HG03378 (cell line): ENCODE results near the gene LXN.
A peak's percentile ranks its signal among the peaks of the same experiment; 100 is the strongest.

Experiments
- ATAC-seq: cut with Tn5 transposase; IDR thresholded peaks from one replicate; pipeline ENCODE4 v1.9.1; 2021; ENCODE audit warnings: mild to moderate bottlenecking, moderate library complexity; ENCODE audit not compliant: unreplicated experiment

Gene LXN

GRCh38 chr3:158671821-158672214 is 630 bp downstream of the LXN start:
- no peak for ATAC-seq

- no peak for ATAC-seq
Observed at GRCh38 chr3:158668506-158668905, 3.9 kb downstream of the LXN start.

GRCh38 chr3:158666416-158666815 is 6.0 kb downstream of the LXN start:
- no peak for ATAC-seq

DNA sequence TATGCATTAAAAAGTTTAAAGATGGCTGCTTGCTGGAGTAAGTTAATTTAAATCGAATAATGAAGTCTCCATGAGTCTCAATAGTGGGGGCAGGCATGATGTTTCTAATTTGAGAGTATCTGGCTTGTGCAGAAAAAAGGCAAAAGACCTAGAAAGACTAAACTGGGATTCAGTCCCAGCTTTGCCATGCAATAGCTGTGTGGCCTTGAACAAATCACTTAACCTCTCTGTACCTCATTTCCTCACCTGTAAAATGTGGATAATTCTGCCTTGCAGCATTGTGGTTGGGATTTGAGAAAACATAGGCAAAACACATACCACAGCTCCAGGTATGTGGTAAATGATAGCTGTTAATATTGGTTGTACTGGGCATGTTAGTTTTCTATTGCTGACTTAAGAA is 8.6 kb downstream of the LXN start:
- no peak for ATAC-seq

DNA sequence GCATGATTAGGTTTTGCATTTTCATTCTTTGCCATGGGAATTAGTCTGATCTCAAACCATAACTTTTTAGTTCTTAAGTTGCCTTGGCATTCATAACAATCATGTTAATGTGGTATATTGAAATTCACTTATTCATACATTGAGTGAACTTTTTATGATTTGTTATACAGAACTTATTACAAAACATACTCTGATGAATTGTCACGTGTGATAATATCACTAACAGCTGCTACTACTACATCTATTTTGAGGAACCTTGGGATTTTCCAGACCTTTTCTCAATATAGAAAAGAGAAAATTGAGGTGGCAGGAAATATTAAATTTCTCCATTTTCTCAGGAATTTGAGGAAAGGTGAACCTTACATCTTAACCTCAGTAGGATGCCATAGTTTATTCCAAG is 9.2 kb downstream of the LXN start:
- no peak for ATAC-seq

DNA sequence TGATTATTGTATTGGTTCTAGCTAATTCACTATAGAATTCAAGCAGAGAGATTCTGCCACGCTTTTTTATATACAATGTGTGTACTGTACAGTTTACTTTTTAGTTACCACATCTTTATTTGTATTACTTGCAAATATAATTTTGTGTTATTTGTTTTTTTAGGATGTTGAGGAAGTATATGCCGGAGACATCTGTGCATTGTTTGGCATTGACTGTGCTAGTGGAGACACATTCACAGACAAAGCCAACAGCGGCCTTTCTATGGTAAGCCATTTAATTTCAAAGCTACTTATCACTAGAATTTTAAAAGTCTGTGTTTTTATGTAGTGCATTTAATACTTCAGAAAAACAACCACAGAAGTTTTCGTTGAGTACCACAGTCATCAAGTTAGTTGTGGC is 11.7 kb downstream of the LXN start:
- ATAC-seq = no peak

DNA sequence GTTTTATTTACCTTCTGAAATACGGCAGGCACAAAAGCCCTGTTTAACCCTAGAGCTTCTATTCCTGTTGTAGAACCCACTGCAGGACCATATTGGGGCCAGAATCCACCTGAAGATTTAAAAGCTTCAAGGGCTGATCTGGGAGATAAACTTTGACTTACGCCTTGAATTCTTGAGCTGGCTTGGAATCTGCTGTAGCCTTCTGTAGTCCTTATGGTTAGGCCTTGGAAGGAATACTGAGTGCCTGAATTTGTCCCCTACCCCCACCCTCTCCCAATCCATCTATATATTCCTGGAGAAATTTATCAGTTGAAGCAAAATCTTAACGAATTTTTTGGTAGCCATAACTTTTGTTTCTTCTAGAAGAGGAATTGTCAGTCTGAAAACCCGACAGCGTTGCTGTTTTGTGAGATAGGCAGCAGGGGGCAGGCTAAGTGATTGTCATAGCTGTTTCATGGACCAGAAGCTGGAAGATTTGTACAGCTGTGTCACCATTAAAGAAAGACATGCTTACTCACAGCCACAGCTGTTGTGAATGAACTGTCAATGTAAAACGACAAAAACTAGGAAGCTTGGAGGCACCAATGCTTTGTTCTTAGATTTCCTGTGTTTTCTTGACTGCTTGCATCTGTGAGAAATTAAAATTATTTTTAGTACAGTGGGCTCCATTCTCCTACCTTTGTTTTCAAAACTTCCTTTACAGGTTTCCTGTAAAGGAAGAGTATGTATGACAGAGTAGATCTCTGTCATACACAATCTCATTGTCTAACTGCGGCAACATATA is 12.8 kb downstream of the LXN start:
- peak; percentile 86 for ATAC-seq

DNA sequence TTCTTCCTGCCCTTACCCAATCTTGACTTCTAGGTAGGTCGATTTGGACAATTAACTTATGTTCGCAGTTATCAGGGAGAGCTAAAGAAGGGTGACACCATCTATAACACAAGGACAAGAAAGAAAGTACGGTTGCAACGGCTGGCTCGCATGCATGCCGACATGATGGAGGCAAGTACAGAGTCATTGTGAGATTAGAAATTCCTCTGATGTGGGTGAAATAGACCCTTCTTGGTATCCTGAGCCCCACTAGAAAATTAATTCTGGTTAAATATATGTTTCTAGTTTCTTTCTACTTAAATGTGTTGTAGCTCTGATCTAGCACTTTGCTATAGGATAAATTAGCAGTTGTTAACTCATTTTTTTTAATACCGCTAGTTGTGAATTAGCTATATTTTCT is 13.6 kb downstream of the LXN start:
- ATAC-seq = no peak

DNA sequence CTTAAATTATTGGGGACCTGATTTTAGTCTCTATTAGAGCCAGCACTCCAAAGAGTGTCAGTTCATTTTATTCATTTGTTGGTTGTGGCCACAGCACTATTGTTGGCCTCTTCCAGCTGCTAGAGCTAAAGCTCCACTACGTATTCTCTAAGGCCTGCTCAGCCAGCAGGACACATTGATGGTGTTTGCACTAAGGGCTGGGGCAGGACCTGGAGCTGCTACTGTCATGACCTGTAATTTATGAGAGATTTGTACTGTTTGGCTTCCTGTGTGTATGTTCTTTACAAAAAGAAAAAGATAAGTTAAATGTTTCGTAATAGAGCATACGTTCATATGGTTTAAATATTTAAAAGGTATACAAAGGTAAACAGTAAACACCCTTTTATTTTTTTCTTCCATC is 20.0 kb downstream of the LXN start:
- no peak for ATAC-seq

DNA sequence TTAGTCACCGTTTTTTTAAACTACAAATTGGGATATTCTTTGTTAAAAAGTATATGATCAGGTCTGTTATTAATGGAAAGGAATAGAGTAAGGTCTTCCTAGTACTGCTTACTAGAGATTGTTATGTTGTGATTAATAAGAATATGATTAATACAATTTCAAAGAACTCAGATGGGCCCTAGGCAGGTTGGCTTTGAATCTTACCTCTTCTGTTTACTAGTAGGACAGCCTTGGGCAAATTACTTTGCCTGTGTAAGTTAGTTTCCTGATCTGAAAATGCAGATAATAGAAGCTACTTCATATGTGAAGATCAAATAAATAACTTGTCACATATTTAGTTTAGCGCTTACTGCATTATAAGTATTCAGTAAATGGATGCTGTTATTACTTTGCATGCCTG is 21.3 kb downstream of the LXN start:
- no peak for ATAC-seq

DNA sequence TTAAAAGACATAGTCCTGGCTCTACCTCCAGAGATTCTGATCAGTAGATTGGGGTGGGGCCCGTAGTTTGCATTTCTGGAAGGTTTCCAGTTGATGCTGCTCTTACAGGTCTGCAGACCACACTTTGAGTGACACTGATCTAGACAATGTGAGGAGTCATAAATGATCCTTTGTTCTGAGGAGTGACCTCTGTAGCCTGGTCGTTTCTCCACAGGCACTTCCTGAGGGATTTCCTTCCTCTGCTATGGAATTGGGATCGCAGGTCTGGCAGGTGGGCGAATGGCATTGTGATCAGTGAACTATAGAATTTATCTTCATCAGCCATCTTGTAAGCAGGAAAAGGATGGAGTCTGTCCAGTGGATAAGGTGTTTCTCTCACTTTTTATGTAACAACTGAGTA is 22.7 kb downstream of the LXN start:
- no peak for ATAC-seq

GRCh38 chr3:158644345-158644908 is 28.0 kb downstream of the LXN start, which contains the start of gene GFM1:
Gene GFM1, plus strand, starts transcription at chr3:158644527. Its CDS starts 108 bp downstream, at chr3:158644635.
- peak; percentile 100 for ATAC-seq

DNA sequence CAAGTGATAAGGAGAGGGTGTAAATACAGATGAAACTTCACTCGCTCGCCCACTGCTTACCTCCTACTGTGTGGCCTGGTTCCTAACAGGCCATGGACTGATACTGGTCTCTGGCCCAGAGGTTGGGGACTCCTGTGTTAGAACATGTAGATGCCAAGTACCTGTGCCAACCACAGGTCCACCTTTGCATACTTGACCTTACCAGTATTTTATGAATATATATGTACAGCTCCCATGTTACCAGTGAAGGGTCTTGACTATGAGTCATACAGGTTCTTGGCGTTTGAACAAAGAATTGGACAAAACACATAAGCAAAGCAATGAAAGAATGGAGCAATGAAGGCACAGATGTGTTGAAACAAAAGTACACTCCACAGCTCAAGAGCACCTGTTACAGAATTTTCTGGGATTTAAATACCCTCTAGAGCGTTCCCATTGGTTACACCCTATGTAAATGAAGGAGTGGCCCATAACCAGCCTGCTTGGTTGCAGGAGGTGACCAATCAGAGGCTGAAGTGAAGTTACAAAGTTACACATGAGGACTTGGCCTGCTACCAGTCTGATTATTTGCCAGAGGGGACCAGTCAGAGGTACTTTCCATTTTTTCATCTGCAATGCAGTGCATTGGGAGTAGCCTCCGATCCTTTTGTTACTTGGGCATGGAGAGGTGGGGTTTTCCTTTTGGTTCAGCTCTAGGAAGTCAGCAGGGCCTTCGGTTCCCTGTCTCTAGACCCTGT is 29.8 kb downstream of the LXN start:
- ATAC-seq = no peak

- ATAC-seq = no peak
Observed at GRCh38 chr3:158642005-158642404, 30.4 kb downstream of the LXN start.

DNA sequence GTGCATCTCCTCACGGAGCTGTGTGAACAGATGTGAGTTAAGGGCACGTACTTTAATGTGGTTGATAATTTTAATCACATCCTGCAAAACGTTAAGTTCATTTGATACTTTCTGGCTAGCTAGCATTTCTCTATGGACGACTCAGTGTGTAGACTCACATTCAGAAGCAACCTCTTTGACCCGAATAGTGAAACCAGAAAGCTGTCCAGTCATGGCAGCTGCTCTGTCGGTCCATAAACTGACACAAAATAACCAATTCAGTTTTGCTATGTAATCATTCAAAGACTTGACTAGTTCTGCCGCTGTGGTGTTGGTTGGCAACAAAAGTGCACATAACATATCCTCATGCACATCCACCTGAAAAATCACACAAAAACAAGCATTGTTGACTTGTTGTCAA is 31.8 kb downstream of the LXN start:
- ATAC-seq = no peak

DNA sequence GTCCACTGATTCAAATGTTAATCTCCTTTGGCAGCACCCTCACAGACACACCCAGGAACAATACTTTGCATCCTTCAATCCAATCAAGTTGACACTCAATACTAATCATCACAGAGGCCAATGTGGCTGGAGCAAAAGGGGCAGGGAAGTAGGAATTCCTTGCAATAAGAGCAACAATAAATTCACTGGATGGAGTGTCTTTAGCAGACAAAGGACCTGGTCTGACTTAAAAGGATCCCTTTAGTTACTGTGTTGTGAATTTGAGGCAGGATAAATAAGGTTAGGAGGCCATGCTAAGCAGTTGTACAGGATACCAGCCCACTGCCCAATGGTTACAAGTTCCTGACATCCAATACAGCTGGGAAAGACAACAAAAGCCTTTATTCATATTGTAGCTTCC is 40.5 kb downstream of the LXN start:
- ATAC-seq = no peak

DNA sequence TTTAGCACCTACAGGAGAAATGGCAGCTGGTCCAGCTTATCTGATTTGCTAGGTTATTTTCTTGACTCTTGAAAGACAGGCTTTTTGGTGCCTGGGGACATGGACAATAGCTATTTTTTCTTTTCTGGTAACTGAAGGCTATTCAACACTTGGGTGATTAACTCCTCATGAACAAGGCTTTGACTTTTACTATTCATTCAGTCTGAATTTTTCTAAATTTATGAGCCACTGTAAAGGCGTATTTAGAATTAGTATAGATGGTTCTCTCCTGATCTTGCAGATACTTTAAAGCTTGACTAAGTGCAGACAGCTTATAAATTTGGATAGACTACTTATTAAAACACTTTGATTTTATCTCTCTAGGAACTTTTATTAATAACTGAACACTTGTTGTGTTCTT is 46.6 kb downstream of the LXN start:
- ATAC-seq = no peak

DNA sequence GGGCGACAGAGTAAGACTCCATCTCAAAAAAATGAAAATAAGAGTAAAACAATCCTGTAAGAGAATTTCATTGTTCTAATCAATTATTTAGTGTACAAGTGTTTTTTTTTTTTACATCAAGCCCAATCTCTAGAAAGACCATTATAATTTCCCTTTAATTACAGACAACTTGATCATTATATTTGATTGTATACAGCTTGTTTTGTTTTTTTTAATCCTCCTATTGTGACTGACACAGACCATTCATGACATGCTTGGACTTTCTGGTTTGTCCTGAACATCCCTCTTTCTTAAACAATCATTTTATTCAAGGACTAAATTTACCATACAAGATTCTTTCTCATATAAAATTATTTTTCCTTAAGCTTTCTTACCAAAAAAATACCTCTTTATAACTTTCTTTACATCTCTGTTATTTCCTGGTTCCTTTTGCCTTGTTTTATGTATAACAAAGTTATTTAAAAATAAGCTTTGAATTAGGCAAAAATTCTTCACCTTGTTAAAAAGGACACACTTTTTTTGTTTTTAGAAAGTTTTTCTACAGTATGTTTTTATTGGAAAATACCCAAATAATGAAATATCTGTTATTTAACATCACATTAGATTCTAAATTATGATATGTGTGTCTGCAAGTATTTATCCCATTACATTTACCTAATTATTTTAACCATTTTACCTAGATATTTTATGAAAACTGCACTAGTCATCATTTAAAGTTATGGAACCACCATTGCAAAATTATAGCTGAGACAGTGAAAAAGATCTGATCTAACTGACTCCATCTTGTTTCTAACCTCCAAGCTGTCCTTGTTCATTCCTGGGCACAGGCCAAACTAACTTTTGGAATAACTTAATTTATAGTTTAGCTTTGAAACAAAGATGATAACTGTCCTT is 54.2 kb downstream of the LXN start:
- ATAC-seq = no peak
